Forelimb muscle (tissue), 1 donor: ENCODE data around the gene COL5A1. TPM values are rescaled to one million over a fixed set of nuclear protein-coding genes. Genes with fewer than 3 reads are reported as not detected.

Experiments used
- DNase-seq: peaks from one replicate; pipeline ENCODE4 v3.0.0-alpha.2; 2013; ENCODE audit warnings: low read depth
- polyA plus RNA-seq: library from polyadenylated mRNA; unstranded; fragments of 120-200 nt; gene quantifications from one replicate; pipeline ENCODE4 v1.2.1, GENCODE V29; 2013; ENCODE audit not compliant: insufficient read length

The COL5A1 gene
- polyA plus RNA-seq, 1 donor, result 425 TPM

DNA sequence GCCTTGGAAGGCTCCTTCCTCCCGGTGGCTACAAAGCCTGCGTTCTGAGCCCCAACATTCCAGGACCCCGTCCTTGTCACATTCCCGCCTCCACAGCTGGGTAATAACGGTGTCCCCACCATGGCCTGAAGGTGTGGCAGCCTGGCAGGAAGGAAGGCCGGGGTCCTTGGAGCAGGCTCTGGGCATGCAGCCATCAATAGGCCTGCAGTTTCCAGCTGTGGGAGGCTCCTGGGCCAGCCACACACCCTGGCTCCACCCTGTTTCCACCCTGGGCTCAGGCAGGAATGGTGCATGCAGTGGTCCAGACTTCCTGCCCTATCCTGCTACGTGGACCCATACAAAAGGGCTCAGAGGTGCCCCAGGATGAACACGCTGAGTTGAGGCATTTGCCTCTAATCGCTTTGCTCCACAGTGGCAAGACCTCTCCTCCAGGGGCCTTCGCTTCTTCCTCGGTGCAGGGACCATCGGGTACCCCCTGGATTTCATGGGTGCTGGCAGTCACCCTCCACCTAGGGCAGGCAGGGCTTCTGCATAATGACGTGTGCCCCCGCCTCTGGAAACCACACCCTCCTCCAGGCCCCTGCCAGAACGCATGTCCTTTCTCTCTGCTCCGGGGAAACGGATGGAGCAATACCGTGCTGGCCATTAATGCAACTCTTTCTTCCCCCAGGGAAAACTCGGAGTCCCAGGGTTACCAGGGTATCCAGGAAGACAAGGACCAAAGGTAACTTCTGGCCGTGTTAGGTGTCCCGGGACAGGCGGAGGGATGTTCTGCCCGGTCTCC lies 143.9 kb downstream of the COL5A1 start:
- DNase-seq, result no peak

DNA sequence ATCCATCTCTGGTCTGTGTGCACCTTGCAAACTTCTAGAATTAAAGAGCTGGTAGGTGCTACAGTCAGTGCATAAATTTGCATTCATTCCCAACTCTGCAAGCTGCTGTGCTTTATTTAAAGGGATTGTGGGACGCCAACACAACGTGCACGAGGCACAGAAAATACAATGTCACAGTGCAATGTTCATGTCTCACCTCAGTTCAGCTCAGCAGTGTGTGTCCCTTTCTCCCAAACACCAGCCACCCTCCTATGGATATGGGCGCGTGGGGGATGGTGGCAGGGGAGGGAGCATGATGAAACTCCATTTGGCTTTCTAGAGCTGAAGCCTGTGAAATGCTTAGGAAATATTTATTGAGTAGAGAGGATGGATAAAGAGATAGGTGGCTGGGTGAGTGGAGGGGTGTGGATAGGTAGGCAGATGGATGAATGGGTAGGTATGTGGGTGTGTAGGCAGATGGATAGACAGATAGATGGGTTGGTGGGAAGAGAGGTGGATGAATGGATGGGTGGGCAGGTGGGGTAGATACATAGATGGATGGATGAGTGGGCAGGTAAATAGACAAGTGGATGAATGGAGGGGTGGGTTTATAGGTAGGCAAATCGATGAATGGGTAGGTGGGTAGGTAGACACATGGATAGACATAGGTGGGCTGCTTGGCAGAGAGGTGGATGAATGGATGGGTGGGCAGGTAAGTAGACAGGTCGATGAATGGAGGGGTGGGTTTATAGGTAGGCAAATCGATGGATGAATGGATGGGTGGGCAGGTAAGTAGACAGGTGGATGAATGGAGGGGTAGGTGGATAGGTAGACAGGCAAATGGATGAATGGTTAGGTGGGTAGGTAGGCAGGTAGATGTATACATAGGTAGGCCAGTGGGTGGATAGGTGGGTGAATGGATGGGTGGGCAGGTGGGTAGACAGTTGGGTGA lies 146.3 kb downstream of the COL5A1 start:
- DNase-seq, result no peak

- no peak for DNase-seq
These were observed 147.6 kb downstream of the COL5A1 start for GRCh38 chr9:134789168-134789567.

GRCh38 chr9:134791009-134791408 lies 149.4 kb downstream of the COL5A1 start:
- DNase-seq, result no peak

GRCh38 chr9:134792627-134793026 lies 151.0 kb downstream of the COL5A1 start:
- DNase-seq, result no peak

- no peak for DNase-seq
These were observed 151.9 kb downstream of the COL5A1 start for GRCh38 chr9:134793288-134794188.

DNA sequence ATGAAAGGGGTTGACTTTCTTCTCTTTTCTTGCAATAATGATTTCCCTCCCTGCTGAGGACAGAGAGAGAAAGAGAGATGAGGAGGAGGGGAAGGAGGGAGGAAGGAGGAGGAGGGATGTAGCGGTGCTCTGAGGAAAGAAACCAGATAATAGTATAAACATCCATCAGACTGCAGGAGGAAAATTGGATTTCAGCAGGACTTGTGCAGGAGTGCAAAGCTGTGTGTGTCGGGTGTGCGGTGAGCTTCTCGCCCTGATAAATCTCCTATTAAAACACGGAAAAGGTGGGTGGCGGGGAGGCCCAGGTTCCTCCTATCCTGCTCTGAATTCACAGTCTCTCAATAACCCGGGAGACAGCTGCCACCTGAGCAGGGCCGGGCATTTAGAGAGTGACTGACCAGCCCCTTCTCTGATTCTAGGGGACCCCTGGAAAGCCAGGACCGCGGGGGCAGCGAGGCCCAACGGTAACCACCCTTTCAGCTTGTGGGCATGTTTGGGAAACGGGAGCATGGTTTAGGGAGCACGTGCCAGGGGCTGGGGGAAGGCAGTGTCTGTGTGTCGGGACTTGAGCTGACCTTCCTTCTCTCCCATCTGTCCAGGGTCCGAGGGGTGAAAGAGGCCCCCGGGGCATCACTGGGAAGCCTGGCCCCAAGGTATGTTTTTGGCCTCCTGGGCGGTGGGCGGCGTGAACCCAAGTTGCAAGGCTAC lies 153.2 kb downstream of the COL5A1 start:
- no peak for DNase-seq

DNA sequence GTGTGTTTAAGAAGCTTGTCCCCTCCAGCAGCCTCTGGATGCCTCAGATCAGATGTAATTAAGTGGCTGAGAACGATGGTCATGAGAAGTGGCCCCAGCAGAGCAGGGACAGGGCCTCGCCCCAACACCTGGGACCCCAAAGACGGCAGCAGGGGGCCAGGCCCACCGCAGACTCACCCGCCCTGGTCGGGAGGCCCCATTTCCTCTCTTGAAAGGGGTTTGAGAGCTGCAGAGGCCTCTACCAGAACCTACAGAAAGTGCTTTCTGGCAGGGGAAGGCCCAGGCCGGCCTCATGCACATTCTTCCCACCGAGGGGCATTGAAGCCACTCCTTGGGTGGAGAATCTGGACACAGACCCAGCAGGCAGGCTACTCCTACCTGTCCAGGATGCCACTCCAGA lies 153.8 kb downstream of the COL5A1 start:
- DNase-seq, result no peak

DNA sequence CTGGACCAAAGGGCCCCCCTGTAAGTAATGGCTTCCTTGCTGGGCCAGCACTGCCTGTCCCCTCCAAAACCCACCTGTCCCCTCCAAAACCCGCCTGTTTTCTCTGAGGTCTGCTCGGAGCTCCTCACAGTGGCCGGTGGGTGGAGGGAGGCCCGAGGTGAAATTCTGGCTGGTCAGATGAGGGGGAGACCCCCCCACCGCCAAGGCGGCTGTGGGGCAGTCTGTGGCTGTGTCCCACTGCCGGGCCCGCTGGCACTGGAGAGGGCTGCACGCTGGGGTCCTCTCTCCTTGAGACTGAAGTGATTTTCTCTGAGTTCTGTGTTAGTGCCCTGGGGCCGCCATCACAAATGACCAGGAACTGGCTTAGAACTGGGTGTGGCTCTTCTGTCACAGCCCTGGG lies 155.3 kb downstream of the COL5A1 start:
- no peak for DNase-seq

DNA sequence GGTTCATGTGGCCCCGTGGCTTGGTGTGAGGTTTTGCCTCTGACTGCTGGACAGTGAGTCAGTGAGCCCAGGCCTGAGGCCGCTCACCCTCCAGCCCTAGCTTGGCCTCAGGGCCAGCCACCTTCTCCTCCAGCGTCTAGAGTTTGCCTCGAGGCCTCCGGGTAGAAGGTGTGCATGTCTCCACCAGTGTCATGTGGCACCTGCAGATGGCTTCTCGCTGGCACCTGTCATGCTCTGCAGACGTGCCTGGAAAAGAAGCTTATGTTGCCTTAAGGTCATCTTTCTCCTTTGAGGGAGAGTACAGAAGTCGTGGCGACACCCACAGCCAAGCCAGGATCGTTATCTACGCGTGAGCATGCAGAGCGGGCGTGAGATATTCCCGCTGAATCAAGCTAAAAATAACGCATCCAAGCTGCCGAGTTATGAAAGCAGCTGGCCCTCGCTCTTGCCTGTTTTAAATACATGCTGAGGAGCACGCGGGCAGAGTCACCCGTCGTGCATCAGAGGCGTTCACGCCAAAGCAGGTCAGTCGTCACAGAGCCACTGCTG lies 159.3 kb downstream of the COL5A1 start:
- no peak for DNase-seq

DNA sequence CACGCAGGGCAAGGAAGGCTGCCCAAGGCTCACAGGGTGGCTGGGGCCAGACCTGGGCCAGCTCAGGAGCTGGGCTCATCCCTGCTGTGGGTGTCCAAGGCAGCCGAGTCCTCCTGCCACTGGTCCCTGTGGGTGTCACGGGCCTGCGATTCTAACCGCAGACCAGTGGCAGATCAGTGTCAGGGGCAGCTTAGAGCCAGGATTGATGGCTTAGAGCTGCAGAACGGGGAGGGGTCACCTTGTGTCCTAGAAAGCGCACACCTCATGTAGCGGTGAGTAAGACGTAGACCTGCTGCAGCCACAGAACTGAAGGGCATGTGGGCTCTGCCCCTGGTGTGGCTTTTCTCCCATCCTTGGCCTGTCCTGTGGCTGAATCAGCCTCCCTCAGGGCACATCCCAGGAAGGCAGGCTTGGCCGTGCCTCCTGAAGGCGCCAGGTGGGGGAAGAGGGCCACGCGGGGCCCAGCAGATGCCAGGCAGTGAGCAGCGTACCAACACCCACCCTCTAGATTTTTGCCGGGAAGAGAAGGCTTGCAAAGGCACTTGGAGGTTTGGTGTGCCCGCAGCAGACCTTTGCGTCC lies 160.7 kb downstream of the COL5A1 start:
- no peak for DNase-seq

DNA sequence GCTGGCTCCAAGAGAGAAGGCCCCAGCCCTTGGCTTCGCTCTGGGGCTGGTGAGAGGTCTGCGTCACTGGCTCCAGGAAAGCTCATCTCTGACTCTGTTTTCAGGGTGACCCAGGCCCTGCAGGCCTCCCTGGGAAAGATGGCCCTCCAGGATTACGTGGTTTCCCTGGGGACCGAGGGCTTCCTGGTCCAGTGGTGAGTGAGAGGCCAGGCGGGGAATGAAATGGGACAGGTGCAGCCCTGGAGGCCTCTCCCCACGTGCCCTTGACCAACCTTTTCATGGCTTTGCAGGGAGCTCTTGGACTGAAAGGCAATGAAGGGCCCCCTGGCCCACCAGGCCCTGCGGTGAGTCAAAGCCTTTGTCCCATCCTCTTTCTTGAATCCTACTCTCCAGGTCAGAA lies 163.3 kb downstream of the COL5A1 start:
- no peak for DNase-seq

DNA sequence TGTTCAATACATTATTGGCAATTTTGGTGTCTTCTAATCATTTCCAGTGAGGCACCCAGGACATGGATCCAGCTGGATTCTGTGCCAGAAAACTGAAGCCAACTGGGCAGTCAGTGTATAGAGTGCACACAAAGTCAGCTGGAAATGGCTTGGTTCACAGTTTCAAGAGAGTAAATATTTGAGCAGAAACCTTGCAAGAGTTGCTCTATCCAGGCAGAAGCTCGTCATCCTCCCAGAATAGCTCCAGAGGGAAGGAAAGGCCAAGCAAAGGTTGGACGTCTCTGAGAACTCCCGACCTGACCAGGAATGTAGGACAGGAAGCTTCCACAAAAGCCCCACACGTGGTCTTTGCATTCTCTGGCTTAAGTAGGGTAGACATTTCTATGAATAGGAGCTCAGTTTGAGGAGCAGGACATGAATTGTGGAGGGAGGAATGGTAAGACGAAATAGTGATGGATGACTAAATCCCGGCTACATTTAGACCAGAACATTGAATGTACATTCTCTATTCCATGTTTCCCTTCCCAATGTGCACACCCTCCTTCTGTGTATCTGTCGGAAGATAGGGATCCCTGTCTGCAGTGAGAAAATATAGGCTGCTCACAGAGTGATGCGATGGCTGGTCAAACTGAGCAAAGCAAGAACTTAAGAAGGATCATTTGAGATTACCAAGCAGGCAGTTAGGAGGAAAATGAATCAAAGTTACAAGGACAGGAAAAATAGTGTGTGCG lies 166.3 kb downstream of the COL5A1 start:
- peak; percentile 87 for DNase-seq

- no peak for DNase-seq
These were observed 166.8 kb downstream of the COL5A1 start for GRCh38 chr9:134808447-134808792.

DNA sequence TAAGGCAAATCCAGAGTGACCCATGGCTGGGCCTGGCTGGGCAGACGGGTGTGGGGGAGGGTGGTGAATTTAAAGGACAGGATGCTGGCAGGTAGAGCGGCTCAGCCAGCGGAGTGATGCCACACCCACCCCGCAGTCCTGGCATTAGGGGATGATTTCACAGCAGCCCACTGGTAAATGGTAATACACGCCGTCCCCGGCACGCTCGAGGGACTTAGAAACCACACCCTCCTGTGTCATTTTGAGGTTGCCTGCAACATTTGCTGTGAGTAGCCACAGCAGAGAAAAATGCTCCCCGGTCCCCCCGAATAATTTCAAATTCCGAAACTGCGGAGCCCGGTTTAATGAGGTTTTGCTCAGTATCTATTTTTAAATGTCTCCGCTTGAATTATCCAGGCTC lies 167.7 kb downstream of the COL5A1 start:
- no peak for DNase-seq

GRCh38 chr9:134809826-134810225 lies 168.2 kb downstream of the COL5A1 start:
- DNase-seq, result peak; percentile 51

DNA sequence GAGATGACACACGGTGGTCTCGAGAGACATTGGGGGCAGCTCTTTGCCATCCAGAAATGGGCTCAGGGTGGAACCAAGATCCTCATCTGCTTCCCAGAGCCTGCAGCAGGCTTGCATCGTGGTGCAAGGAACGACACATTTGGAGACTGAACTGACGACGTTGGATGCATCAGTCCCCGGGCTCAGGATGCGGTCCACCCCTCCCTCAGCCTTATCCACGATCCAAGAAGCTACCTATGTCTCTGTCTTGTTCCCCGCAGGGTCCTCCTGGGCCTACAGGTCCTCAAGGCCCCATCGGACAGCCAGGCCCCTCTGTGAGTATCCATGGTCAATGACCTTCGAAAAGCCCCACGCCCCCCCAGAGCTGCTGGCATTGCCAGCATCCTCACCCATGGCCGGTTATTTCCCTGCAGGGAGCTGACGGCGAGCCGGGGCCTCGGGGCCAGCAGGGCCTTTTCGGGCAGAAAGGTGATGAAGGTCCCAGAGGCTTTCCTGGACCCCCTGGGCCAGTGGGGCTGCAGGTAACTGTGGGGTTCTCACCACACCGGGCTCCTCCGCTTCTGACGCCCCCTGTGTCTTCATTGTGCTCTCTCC lies 169.6 kb downstream of the COL5A1 start:
- no peak for DNase-seq

DNA sequence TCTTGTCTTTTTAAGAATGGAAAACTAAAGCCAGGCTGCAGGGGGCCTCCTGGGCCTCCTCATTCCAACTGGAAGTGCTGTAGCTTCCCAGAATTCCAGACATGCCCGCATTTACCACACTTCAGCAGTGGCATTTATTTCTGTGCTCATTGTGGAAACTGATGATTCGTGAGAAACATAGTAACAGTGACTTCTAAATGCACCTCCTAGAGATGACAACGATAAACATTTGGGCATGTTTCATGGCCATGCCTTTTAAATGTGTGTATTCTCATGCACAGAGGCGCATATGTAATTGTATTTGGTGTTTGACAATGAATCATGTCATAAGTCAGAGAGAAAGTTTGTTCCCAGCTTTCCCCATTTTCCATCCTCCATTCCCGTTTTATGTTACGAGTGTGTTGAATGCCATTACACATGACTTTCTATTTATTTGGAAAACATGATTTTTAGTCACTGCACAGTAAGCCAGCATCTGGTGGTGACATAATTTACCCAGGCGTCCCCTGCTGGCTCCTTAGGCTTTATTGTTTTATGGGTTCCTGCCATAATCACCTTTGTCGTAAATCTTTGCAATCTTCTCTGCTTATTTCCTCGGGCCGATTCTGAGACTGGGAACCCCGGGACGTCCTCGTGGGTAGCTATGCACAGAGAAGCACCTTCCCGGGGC lies 170.2 kb downstream of the COL5A1 start:
- DNase-seq, result peak; percentile 67

GRCh38 chr9:134812343-134812673 lies 170.7 kb downstream of the COL5A1 start:
- no peak for DNase-seq
